OCI-LY7 (cell line): Measurements from ENCODE around the gene DPPA3. TPM values are rescaled to one million over a fixed set of nuclear protein-coding genes. Genes with fewer than 3 reads are reported as not detected.

Experiments used
- BruUV-seq: library from RNA; stranded (reverse); fragments of 400-500 nt; replicated peaks from 2 replicates; lab custom pipeline; 2021; lab: Mats Ljungman, UMichigan
- CTCF ChIA-PET: fragments of 300-600 bp; sonication (Branson Sonifier 250); formaldehyde crosslinking; loops from one replicate; lab custom pipeline; 2022; ENCODE audit warnings: antibody characterized with exemption; ENCODE audit not compliant: unreplicated experiment; lab: Charles Lee
- POLR2A ChIA-PET: fragments of 300-600 bp; sonication (Branson Sonifier 250); formaldehyde crosslinking; loops from one replicate; lab custom pipeline; 2022; ENCODE audit warnings: antibody characterized with exemption; lab: Charles Lee
- DNase-seq: peaks from one replicate; pipeline ENCODE4 v3.0.0-alpha.2; 2015; ENCODE audit warnings: low spot score
- H2AFZ ChIP-seq: fragments of 200-600 bp; sonication (generic), shearing (Covaris generic); 2 replicates; pipeline ENCODE4 v1.6.1; 2014; ENCODE audit warnings: mild to moderate bottlenecking, antibody characterized with exemption, low read length, moderate library complexity
- H3K27ac ChIP-seq: fragments of 200-600 bp; sonication (generic); 2 replicates; pipeline ENCODE4 v1.5.1; 2014; ENCODE audit warnings: mixed run types, low read depth, mild to moderate bottlenecking, moderate library complexity, low read length, inconsistent platforms; ENCODE audit not compliant: poor library complexity, severe bottlenecking
- H3K36me3 ChIP-seq: fragments of 200-600 bp; sonication (generic); 2 replicates; pipeline ENCODE4 v1.6.1; 2014; ENCODE audit warnings: mild to moderate bottlenecking, antibody characterized with exemption, low read length, moderate library complexity, mixed read lengths; ENCODE audit not compliant: insufficient read depth
- H3K4me1 ChIP-seq: fragments of 200-600 bp; sonication (generic); 2 replicates; pipeline ENCODE4 v1.5.1; 2014; ENCODE audit warnings: mild to moderate bottlenecking, low read length; ENCODE audit not compliant: insufficient read depth, poor library complexity, severe bottlenecking
- H3K4me2 ChIP-seq: fragments of 200-600 bp; sonication (generic); 2 replicates; pipeline ENCODE4 v1.6.1; 2014; ENCODE audit warnings: mild to moderate bottlenecking, low read length
- H3K4me3 ChIP-seq: fragments of 200-600 bp; sonication (generic); 2 replicates; pipeline ENCODE4 v1.5.1; 2014; ENCODE audit warnings: mild to moderate bottlenecking, low read depth, low read length; ENCODE audit not compliant: poor library complexity, severe bottlenecking
- H3K79me2 ChIP-seq: fragments of 200-600 bp; sonication (generic); 2 replicates; pipeline ENCODE4 v1.6.1; 2016; ENCODE audit warnings: low read depth, mild to moderate bottlenecking, low read length, moderate library complexity, mixed read lengths; ENCODE audit not compliant: insufficient read depth
- H3K9me2 ChIP-seq: fragments of 200-600 bp; sonication (generic); 2 replicates; pipeline ENCODE4 v1.6.1; 2016; ENCODE audit warnings: mild to moderate bottlenecking, low read length, mixed read lengths; ENCODE audit not compliant: insufficient read depth
- H3K9me3 ChIP-seq: fragments of 200-600 bp; sonication (generic); 2 replicates; pipeline ENCODE4 v1.6.1; 2014; ENCODE audit warnings: mild to moderate bottlenecking, mixed run types, low read length, mixed read lengths
- H4K20me1 ChIP-seq: fragments of 200-600 bp; sonication (generic); 2 replicates; pipeline ENCODE4 v1.6.1; 2014; ENCODE audit warnings: mild to moderate bottlenecking, antibody characterized with exemption, low read length, moderate library complexity, mixed read lengths; ENCODE audit not compliant: insufficient read depth
- CTCF ChIP-seq: fragments of 200-600 bp; sonication (generic); conservative IDR thresholded peaks from 2 replicates; pipeline ENCODE4 v1.5.1; 2014; ENCODE audit warnings: mild to moderate bottlenecking, antibody characterized with exemption, low read length, moderate library complexity, mixed read lengths
- EZH2phosphoT487 ChIP-seq: fragments of 200-600 bp; sonication (generic); IDR thresholded peaks from 2 replicates; pipeline ENCODE4 v1.6.1; 2018; ENCODE audit warnings: low read depth, borderline replicate concordance, mild to moderate bottlenecking, mixed run types, antibody characterized with exemption, low read length, moderate library complexity, mixed read lengths
- intact Hi-C: fragments of 100-400 bp; cut with micrococcal nuclease; formaldehyde crosslinking; loops from one replicate; pipeline ENCODE4 v1.10.0; 2022; ENCODE audit not compliant: unreplicated experiment
- total RNA-seq, 2 experiments: library from RNA; depleted of rRNA in 1 of 2; stranded (reverse); fragments of >200 nt in 1 of 2; shearing (Covaris generic) in 1 of 2; gene quantifications; 2 replicates each; pipeline ENCODE4 v1.2.3, GENCODE V29; 2014 to 2022

The DPPA3 gene
- total RNA-seq, 2 experiments from 2014 or later: 0.25 TPM; not detected in 1

GRCh38 chr12:7681535-7681934 lies 29.7 kb upstream of the DPPA3 start:
- ChIA-PET CTCF (no interaction called here), POLR2A (no interaction called here)
- intact Hi-C loops: no loop called here
- no peak overlapping the region for H3K4me2 ChIP-seq
- BruUV-seq: no TSS peak
- H2AFZ ChIP-seq: no peak overlapping the region
- TF ChIP-seq EZH2phosphoT487: no peak
- no peaks in the 10 kb centered on the region for H3K4me1 ChIP-seq
- H3K36me3 ChIP-seq: no peaks in the 10 kb centered on the region
- H3K27ac ChIP-seq: no peak overlapping the region
- H4K20me1 ChIP-seq: no peaks in the 10 kb centered on the region
- no peak overlapping the region for H3K4me3 ChIP-seq
- no peak for DNase-seq
- H3K9me2 ChIP-seq: no peaks in the 10 kb centered on the region
- H3K79me2 ChIP-seq: no peaks in the 10 kb centered on the region
- H3K9me3 ChIP-seq: no peaks in the 10 kb centered on the region

GRCh38 chr12:7693793-7694192 lies 17.4 kb upstream of the DPPA3 start:
- H3K9me3 ChIP-seq: no peaks in the 10 kb centered on the region
- H4K20me1 ChIP-seq: no peaks in the 10 kb centered on the region
- no peak overlapping the region for H3K27ac ChIP-seq
- H3K36me3 ChIP-seq: no peaks in the 10 kb centered on the region
- intact Hi-C loops: no loop called here
- H3K4me2 ChIP-seq: no peak overlapping the region
- no TSS peak for BruUV-seq
- DNase-seq: no peak
- ChIA-PET POLR2A (interaction anchor here (0.6 kb wide), 1 partner anchor 267 kb away, joined by 3 read pairs; no protein-coding TSS in a partner anchor), CTCF (no interaction called here)
- no peak overlapping the region for H3K4me3 ChIP-seq
- no peaks in the 10 kb centered on the region for H3K79me2 ChIP-seq
- H3K9me2 ChIP-seq: no peaks in the 10 kb centered on the region
- H2AFZ ChIP-seq: no peak overlapping the region
- H3K4me1 ChIP-seq: no peaks in the 10 kb centered on the region
- TF ChIP-seq CTCF: no peak
- TF ChIP-seq EZH2phosphoT487: no peak

GRCh38 chr12:7694556-7695236 lies 16.5 kb upstream of the DPPA3 start:
- TF ChIP-seq EZH2phosphoT487: no peak
- TF ChIP-seq CTCF: no peak
- ChIA-PET POLR2A (interaction anchor here (0.6 kb wide), 1 partner anchor 266 kb away, joined by 3 read pairs; no protein-coding TSS in a partner anchor), CTCF (no interaction called here)
- no peak for DNase-seq
- no peaks in the 10 kb centered on the region for H3K9me3 ChIP-seq
- H3K27ac ChIP-seq: no peak overlapping the region
- H3K4me3 ChIP-seq: no peak overlapping the region
- H3K4me1 ChIP-seq: no peaks in the 10 kb centered on the region
- no peaks in the 10 kb centered on the region for H3K9me2 ChIP-seq
- H3K4me2 ChIP-seq: no peak overlapping the region
- intact Hi-C loops: no loop called here
- no peak overlapping the region for H2AFZ ChIP-seq
- no peaks in the 10 kb centered on the region for H3K79me2 ChIP-seq
- H4K20me1 ChIP-seq: no peaks in the 10 kb centered on the region
- H3K36me3 ChIP-seq: no peaks in the 10 kb centered on the region
- BruUV-seq: no TSS peak
